ENCODE measurements around the gene PGA3. TPM values are rescaled to one million over a fixed set of nuclear protein-coding genes. Genes with fewer than 3 reads are reported as not detected.
"Not testable (repeated sequence)": the region's sequence is repeated elsewhere in the genome, so short reads cannot be mapped to it uniquely, and the experiment has no call there.

PGA3 gene
- total RNA-seq, 8 experiments from 2014 or later: 0.49 to 4.5 (median 1.4) TPM; not detected in 2

- Histone ChIP-seq H3K27ac (no peak overlapping the region), H3K4me3 (no peak overlapping the region), H3K4me1 (replicated peaks in 1 of 2) (no peaks in the 10 kb centered on the region)
- 15 to 96% (median 85%) methylated on average over 1 to 4 of the region's 7 CpGs; no CpG with 5 or more reads in 5 of the 10 experiments for WGBS, 10 experiments
- in situ Hi-C loops (cut with MboI; ENCODE audit: low pct_unique_long_range_greater_than_20kb in 2 of 9, low sequenced_read_pairs in 9 of 9, unreplicated experiment in 9 of 9): loop anchor here in 3 of 9 experiments (25.0 kb wide), 1 partner anchor 358 kb away; the partner anchor contains the start of gene CCDC86 (in 3 of the 3)
- ATAC-seq (replicated peaks in 6 of 8): no peak
These were observed 7.6 kb upstream of the PGA3 start for GRCh38 chr11:61195719-61196118.

GRCh38 chr11:61198361-61198760, 5.0 kb upstream of the PGA3 start:
- H3K4me3 ChIP-seq: no peak overlapping the region
- in situ Hi-C loops (cut with MboI; ENCODE audit: low pct_unique_long_range_greater_than_20kb in 2 of 9, low sequenced_read_pairs in 9 of 9, unreplicated experiment in 9 of 9): loop anchor here in 3 of 9 experiments (25.0 kb wide), 1 partner anchor 361 kb away; the partner anchor contains the start of gene CCDC86 (in 3 of the 3)

GRCh38 chr11:61198948-61199523, 4.3 kb upstream of the PGA3 start:
- ATAC-seq (replicated peaks in 6 of 8): no peak
- 27 to 100% (median 78%) methylated on average over 1 to 4 of the region's 4 CpGs; no CpG with 5 or more reads in 1 of the 10 experiments for WGBS, 10 experiments
- in situ Hi-C loops (cut with MboI; ENCODE audit: low pct_unique_long_range_greater_than_20kb in 2 of 9, low sequenced_read_pairs in 9 of 9, unreplicated experiment in 9 of 9): loop anchor here in 3 of 9 experiments (25.0 kb wide), 1 partner anchor 362 kb away; the partner anchor contains the start of gene CCDC86 (in 3 of the 3)
- H3K4me3 ChIP-seq: no peak overlapping the region
- H3K27ac ChIP-seq: no peak overlapping the region
- H3K4me1 ChIP-seq (replicated peaks in 1 of 2): no peaks in the 10 kb centered on the region

More at GRCh38 chr11:61198361-61198760, 5.0 kb upstream of the PGA3 start:
- ATAC-seq (replicated peaks in 6 of 8): no peak
- 0 to 92% (median 71%) methylated on average over 1 to 5 of the region's 6 CpGs; no CpG with 5 or more reads in 2 of the 10 experiments for WGBS, 10 experiments
- no peak overlapping the region for H3K27ac ChIP-seq
- no peaks in the 10 kb centered on the region for H3K4me1 ChIP-seq (replicated peaks in 1 of 2)

- Histone ChIP-seq H3K4me1 (replicated peaks in 1 of 2) (no peaks in the 10 kb centered on the region), H3K4me3 (no peak overlapping the region), H3K27ac (no peak overlapping the region)
- no peak for ATAC-seq (replicated peaks in 6 of 8)
- in situ Hi-C loops (cut with MboI; ENCODE audit: low pct_unique_long_range_greater_than_20kb in 2 of 9, low sequenced_read_pairs in 9 of 9, unreplicated experiment in 9 of 9): no loop called here
- 0 to 100% (median 84%) methylated on average over 1 to 11 of the region's 14 CpGs; no CpG with 5 or more reads in 3 of the 10 experiments for WGBS, 10 experiments
These were observed 1.8 kb upstream of the PGA3 start for GRCh38 chr11:61201476-61201875.

- no CpG with 5 or more reads among the region's 5 CpGs for WGBS, 10 experiments
- H3K27ac ChIP-seq; H3K4me1 ChIP-seq (replicated peaks in 1 of 2); H3K4me3 ChIP-seq; in situ Hi-C loops (cut with MboI; ENCODE audit: low pct_unique_long_range_greater_than_20kb in 2 of 9, low sequenced_read_pairs in 9 of 9, unreplicated experiment in 9 of 9); ATAC-seq (replicated peaks in 6 of 8): not testable (repeated sequence)
These were observed 558 bp downstream of the PGA3 start for GRCh38 chr11:61203873-61204272.

- H3K4me3 ChIP-seq; H3K27ac ChIP-seq; H3K4me1 ChIP-seq (replicated peaks in 1 of 2); in situ Hi-C loops (cut with MboI; ENCODE audit: low pct_unique_long_range_greater_than_20kb in 2 of 9, low sequenced_read_pairs in 9 of 9, unreplicated experiment in 9 of 9): not testable (repeated sequence)
- WGBS, 10 experiments: 56 to 57% methylated on average over 3 to 8 of the region's 14 CpGs; no CpG with 5 or more reads in 8 of the 10 experiments
- peak in 6 of 8 experiments; percentile 24 to 96 (median 86) for ATAC-seq (replicated peaks in 6 of 8)
These were observed 1.3 kb downstream of the PGA3 start for GRCh38 chr11:61204502-61205059.

- in situ Hi-C loops (cut with MboI; ENCODE audit: low pct_unique_long_range_greater_than_20kb in 2 of 9, low sequenced_read_pairs in 9 of 9, unreplicated experiment in 9 of 9): not testable (repeated sequence)
- peak in 7 of 8 experiments; percentile 51 to 94 (median 54) for ATAC-seq (replicated peaks in 6 of 8)
These were observed 4.5 kb downstream of the PGA3 start for GRCh38 chr11:61207636-61208310.

GRCh38 chr11:61210629-61211028, 7.3 kb downstream of the PGA3 start:
- ATAC-seq (replicated peaks in 6 of 8); H3K27ac ChIP-seq; H3K4me1 ChIP-seq (replicated peaks in 1 of 2); in situ Hi-C loops (cut with MboI; ENCODE audit: low pct_unique_long_range_greater_than_20kb in 2 of 9, low sequenced_read_pairs in 9 of 9, unreplicated experiment in 9 of 9); H3K4me3 ChIP-seq: not testable (repeated sequence)
- WGBS, 10 experiments: no CpG with 5 or more reads among the region's 6 CpGs

More at GRCh38 chr11:61207636-61208310, 4.5 kb downstream of the PGA3 start:
- H3K4me3 ChIP-seq; H3K27ac ChIP-seq; H3K4me1 ChIP-seq (replicated peaks in 1 of 2): not testable (repeated sequence)
- no CpG with 5 or more reads among the region's 9 CpGs for WGBS, 10 experiments

GRCh38 chr11:61211327-61211952, 8.1 kb downstream of the PGA3 start:
- H3K4me1 ChIP-seq (replicated peaks in 1 of 2); ATAC-seq (replicated peaks in 6 of 8); in situ Hi-C loops (cut with MboI; ENCODE audit: low pct_unique_long_range_greater_than_20kb in 2 of 9, low sequenced_read_pairs in 9 of 9, unreplicated experiment in 9 of 9); H3K27ac ChIP-seq; H3K4me3 ChIP-seq: not testable (repeated sequence)
- WGBS, 10 experiments: 40 to 100% methylated on average over 1 of the region's 10 CpGs; no CpG with 5 or more reads in 8 of the 10 experiments

GRCh38 chr11:61212202-61212601, 8.9 kb downstream of the PGA3 start:
- H3K27ac ChIP-seq; H3K4me1 ChIP-seq (replicated peaks in 1 of 2); H3K4me3 ChIP-seq; in situ Hi-C loops (cut with MboI; ENCODE audit: low pct_unique_long_range_greater_than_20kb in 2 of 9, low sequenced_read_pairs in 9 of 9, unreplicated experiment in 9 of 9); ATAC-seq (replicated peaks in 6 of 8): not testable (repeated sequence)
- no CpG with 5 or more reads among the region's 15 CpGs for WGBS, 10 experiments

- H3K27ac ChIP-seq; in situ Hi-C loops (cut with MboI; ENCODE audit: low pct_unique_long_range_greater_than_20kb in 2 of 9, low sequenced_read_pairs in 9 of 9, unreplicated experiment in 9 of 9); H3K4me1 ChIP-seq (replicated peaks in 1 of 2); H3K4me3 ChIP-seq: not testable (repeated sequence)
- no CpG with 5 or more reads among the region's 3 CpGs for WGBS, 10 experiments
- peak in 2 of 8 experiments; percentile 73 to 78 for ATAC-seq (replicated peaks in 6 of 8)
These were observed 10.5 kb downstream of the PGA3 start for GRCh38 chr11:61213711-61214324.

GRCh38 chr11:61218306-61218705, 15.0 kb downstream of the PGA3 start:
- in situ Hi-C loops (cut with MboI; ENCODE audit: low pct_unique_long_range_greater_than_20kb in 2 of 9, low sequenced_read_pairs in 9 of 9, unreplicated experiment in 9 of 9); ATAC-seq (replicated peaks in 6 of 8); H3K4me3 ChIP-seq; H3K27ac ChIP-seq; H3K4me1 ChIP-seq (replicated peaks in 1 of 2): not testable (repeated sequence)
- WGBS, 10 experiments: no CpG with 5 or more reads among the region's 4 CpGs

Data from motor neuron (in vitro differentiated cells).